ENCODE measurements around the gene AKR7A2. TPM values are rescaled to one million over a fixed set of nuclear protein-coding genes. Genes with fewer than 3 reads are reported as not detected.

AKR7A2 gene
- total RNA-seq (2014; rRNA removed; shearing (Covaris generic)) (53.6 and 60.0 TPM in 2 replicates), polyA plus RNA-seq (2016; fragmentation: Nextera tagmentation; extraction: Ambion mirVana) (18.2 and 20.8 TPM in 2 replicates)
- long read RNA-seq, transcript AKR7A2-201 (7 exons, 1,362 nt) = major isoform, 76 of 83 reads
- long read RNA-seq, partial matches to known transcripts = 1 of 83 reads
- long read RNA-seq, other reads (novel, unspliced or antisense) = 5 of 83 reads

DNA sequence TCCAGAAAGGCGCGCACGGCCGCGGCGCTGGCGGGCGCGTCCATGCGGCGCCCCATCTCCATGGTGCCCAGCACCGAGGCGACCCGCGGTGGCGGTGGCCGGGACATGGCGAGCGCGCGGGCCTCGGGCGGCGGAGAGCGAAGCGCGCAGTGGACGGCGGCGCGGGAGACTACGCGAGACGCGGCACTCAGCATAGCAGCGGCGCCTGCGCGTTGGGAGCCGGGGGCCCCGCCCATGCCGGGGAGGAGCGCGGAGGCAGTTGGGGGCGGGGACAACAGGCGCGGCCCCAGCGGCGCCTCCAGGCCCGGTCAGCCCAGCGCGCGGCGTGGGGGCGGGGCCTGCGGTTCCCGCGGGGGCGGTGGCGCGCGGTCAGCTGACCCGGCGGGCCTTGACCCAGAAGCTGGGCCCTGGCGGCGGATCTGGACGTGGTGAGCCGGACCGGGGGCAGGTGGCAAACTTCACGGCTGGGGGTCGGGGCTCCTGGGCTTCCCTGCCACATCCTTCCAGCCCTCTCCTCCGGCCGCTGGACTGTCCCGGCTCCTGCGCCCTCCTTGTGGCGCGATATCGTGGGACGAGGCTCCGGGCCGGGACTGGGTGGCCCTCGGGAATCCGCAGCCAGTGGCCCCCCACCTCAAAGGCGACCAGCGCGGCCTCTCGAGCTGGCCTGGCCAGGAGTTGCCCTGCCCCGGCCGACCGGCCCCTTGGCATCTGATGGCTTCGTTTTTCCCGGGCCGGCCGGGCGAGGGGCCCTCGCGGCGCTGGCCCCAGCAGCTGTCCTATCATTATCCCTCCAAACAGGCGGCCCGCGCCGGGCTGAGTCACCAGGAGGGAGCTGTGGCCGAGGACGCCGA is at the start of gene AKR7A2, which contains the start of gene SLC66A1:
AKR7A2 (minus strand) TSS at position 214 of the 851 bp plus-strand sequence; CDS start at position 194, 20 bp downstream.
SLC66A1 (plus strand) TSS at position 396 of the 851 bp plus-strand sequence. CDS start 5,352 bp downstream, outside the sequence.
- TF ChIP-seq STAT1 (IDR thresholded peaks at IDR 0.05; ENCODE audit: unreplicated experiment) (no peak), POLR2AphosphoS5 (IDR thresholded peaks at IDR 0.05; ENCODE audit: low read depth) (peak; percentile 80)
- ATAC-seq (peak; percentile 87), DNase-seq (ENCODE audit: low spot score) (peak; percentile 95)
- H3K4me1 Mint-ChIP-seq = peaks cover 19% of the 10 kb centered on the region
- 0 out of 2 replicates have a peak, but pooled peaks cover 8% of the 10 kb centered on the region for H3K4me1 ChIP-seq (ENCODE audit: insufficient read depth)
- no peaks in the 10 kb centered on the region for H3K36me3 ChIP-seq (ENCODE audit: insufficient read depth)
- H3F3A ChIP-seq (replicated peaks; ENCODE audit: low read depth) = no peaks in the 10 kb centered on the region
- H3K9me3 Mint-ChIP-seq = no peaks in the 10 kb centered on the region
- no peaks in the 10 kb centered on the region; the same call in 1 of the 2 replicates for H3K79me2 ChIP-seq (replicated peaks; ENCODE audit: insufficient read depth)
- peak within 1 kb of the TSS; percentile 84 for H3K4me3 Mint-ChIP-seq
- H3K27ac Mint-ChIP-seq = no peak within 1 kb of the TSS
- H3K27me3 Mint-ChIP-seq (ENCODE audit: insufficient read depth, low read depth, poor library complexity) = peaks cover 5% of the 10 kb centered on the region
- H3K27me3 ChIP-seq (ENCODE audit: insufficient read depth) = peaks cover 10% of the 10 kb centered on the region
- H3K4me3 ChIP-seq = peak within 1 kb of the TSS; percentile 92
- H4K20me1 ChIP-seq (replicated peaks; ENCODE audit: insufficient read depth) = 0 out of 2 replicates have a peak, but pooled peaks cover 3% of the 10 kb centered on the region
- H3K4me2 ChIP-seq = peak within 1 kb of the TSS; percentile 96
- no peak within 1 kb of the TSS for H3K27ac ChIP-seq (ENCODE audit: low read depth)
- no peaks in the 10 kb centered on the region for H3K9me2 ChIP-seq (ENCODE audit: insufficient read depth)
- H3K36me3 Mint-ChIP-seq (ENCODE audit: low read depth) = peaks cover 12% of the 10 kb centered on the region
- peak within 1 kb of the TSS; percentile 76 for H2AFZ ChIP-seq

DNA sequence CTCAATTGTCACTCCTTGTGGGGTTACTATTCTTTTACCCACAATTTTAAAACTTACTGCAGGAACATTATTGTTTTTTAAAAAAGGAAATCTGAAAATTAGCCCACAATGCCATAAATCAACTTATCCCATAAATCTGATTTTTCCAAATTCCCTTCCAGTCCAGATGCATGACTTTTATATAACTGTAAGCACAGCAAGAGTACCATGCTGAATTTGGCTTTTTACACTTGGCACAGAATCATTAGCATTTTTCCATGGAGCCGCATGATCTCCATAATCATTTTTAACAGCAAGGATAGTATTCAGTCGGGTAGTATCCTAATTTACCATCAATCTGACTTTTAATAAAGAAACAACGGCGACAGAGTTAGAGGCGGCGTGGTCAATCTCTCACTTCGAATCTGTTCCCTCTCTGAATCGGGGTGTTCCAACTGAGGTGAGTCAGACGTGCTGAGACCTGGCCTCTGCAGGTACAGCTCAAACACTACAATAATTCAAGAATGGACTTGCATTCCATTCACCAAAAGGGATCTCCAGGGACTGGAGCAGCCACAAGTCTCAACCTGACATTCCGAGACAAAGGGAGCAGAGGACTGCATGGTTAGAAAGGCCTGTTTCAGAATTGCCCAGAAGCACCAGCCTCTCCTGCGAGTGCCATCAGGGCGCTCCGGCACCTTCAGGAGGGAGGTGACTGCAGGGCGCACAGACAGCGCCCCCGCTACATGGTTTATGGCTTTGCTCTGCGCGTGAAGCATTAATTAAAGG is 49.1 kb upstream of the AKR7A2 start:
- peaks cover 9% of the 10 kb centered on the region for H3K27me3 Mint-ChIP-seq (ENCODE audit: insufficient read depth, low read depth, poor library complexity)
- no peak for TF ChIP-seq EZH2phosphoT487 (IDR thresholded peaks at IDR 0.05; ENCODE audit: unreplicated experiment)
- TF ChIP-seq ZNF114 (CRISPR knock-in tag; IDR thresholded peaks at IDR 0.05) = no peak
- TF ChIP-seq STAT1 (IDR thresholded peaks at IDR 0.05; ENCODE audit: unreplicated experiment) = no peak
- no peak for TF ChIP-seq NANOG (IDR thresholded peaks at IDR 0.05; ENCODE audit: borderline replicate concordance)
- no peak for TF ChIP-seq ZNF331 (CRISPR knock-in tag; IDR thresholded peaks at IDR 0.05; ENCODE audit: low read depth)
- TF ChIP-seq CREB1 (CRISPR knock-in tag; IDR thresholded peaks at IDR 0.05; ENCODE audit: low read depth) = no peak
- TF ChIP-seq, protein P1, sequence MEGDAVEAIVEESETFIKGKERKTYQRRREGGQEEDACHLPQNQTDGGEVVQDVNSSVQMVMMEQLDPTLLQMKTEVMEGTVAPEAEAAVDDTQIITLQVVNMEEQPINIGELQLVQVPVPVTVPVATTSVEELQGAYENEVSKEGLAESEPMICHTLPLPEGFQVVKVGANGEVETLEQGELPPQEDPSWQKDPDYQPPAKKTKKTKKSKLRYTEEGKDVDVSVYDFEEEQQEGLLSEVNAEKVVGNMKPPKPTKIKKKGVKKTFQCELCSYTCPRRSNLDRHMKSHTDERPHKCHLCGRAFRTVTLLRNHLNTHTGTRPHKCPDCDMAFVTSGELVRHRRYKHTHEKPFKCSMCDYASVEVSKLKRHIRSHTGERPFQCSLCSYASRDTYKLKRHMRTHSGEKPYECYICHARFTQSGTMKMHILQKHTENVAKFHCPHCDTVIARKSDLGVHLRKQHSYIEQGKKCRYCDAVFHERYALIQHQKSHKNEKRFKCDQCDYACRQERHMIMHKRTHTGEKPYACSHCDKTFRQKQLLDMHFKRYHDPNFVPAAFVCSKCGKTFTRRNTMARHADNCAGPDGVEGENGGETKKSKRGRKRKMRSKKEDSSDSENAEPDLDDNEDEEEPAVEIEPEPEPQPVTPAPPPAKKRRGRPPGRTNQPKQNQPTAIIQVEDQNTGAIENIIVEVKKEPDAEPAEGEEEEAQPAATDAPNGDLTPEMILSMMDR (conservative IDR thresholded peaks at IDR 0.05; ENCODE audit: low read depth in 2 of 2) = peak in 1 of 2 experiments; percentile 3; a peak in 1 of 4 replicates
- TF ChIP-seq, protein P2, sequence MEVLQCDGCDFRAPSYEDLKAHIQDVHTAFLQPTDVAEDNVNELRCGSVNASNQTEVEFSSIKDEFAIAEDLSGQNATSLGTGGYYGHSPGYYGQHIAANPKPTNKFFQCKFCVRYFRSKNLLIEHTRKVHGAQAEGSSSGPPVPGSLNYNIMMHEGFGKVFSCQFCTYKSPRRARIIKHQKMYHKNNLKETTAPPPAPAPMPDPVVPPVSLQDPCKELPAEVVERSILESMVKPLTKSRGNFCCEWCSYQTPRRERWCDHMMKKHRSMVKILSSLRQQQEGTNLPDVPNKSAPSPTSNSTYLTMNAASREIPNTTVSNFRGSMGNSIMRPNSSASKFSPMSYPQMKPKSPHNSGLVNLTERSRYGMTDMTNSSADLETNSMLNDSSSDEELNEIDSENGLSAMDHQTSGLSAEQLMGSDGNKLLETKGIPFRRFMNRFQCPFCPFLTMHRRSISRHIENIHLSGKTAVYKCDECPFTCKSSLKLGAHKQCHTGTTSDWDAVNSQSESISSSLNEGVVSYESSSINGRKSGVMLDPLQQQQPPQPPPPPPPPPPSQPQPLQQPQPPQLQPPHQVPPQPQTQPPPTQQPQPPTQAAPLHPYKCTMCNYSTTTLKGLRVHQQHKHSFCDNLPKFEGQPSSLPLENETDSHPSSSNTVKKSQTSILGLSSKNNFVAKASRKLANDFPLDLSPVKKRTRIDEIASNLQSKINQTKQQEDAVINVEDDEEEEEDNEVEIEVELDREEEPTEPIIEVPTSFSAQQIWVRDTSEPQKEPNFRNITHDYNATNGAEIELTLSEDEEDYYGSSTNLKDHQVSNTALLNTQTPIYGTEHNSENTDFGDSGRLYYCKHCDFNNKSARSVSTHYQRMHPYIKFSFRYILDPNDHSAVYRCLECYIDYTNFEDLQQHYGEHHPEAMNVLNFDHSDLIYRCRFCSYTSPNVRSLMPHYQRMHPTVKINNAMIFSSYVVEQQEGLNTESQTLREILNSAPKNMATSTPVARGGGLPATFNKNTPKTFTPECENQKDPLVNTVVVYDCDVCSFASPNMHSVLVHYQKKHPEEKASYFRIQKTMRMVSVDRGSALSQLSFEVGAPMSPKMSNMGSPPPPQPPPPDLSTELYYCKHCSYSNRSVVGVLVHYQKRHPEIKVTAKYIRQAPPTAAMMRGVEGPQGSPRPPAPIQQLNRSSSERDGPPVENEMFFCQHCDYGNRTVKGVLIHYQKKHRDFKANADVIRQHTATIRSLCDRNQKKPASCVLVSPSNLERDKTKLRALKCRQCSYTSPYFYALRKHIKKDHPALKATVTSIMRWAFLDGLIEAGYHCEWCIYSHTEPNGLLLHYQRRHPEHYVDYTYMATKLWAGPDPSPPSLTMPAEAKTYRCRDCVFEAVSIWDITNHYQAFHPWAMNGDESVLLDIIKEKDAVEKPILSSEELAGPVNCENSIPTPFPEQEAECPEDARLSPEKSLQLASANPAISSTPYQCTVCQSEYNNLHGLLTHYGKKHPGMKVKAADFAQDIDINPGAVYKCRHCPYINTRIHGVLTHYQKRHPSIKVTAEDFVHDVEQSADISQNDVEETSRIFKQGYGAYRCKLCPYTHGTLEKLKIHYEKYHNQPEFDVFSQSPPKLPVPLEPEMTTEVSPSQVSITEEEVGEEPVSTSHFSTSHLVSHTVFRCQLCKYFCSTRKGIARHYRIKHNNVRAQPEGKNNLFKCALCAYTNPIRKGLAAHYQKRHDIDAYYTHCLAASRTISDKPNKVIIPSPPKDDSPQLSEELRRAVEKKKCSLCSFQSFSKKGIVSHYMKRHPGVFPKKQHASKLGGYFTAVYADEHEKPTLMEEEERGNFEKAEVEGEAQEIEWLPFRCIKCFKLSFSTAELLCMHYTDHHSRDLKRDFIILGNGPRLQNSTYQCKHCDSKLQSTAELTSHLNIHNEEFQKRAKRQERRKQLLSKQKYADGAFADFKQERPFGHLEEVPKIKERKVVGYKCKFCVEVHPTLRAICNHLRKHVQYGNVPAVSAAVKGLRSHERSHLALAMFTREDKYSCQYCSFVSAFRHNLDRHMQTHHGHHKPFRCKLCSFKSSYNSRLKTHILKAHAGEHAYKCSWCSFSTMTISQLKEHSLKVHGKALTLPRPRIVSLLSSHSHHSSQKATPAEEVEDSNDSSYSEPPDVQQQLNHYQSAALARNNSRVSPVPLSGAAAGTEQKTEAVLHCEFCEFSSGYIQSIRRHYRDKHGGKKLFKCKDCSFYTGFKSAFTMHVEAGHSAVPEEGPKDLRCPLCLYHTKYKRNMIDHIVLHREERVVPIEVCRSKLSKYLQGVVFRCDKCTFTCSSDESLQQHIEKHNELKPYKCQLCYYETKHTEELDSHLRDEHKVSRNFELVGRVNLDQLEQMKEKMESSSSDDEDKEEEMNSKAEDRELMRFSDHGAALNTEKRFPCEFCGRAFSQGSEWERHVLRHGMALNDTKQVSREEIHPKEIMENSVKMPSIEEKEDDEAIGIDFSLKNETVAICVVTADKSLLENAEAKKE (CRISPR knock-in tag; IDR thresholded peaks at IDR 0.05) = no peak
- H3K9me3 Mint-ChIP-seq = no peaks in the 10 kb centered on the region
- Histone ChIP-seq H3K27me3 (ENCODE audit: insufficient read depth) (no peaks in the 10 kb centered on the region), H3K4me2 (no peak overlapping the region), H3K4me3 (no peak overlapping the region), H3K27ac (ENCODE audit: low read depth) (0 out of 2 replicates have a peak overlapping the region, but pooled peaks have one; percentile 39), H3F3A (replicated peaks; ENCODE audit: low read depth) (0 out of 2 replicates have a peak, but pooled peaks cover 2% of the 10 kb centered on the region), H3K9me2 (ENCODE audit: insufficient read depth) (no peaks in the 10 kb centered on the region), H4K20me1 (replicated peaks; ENCODE audit: insufficient read depth) (peaks cover 42% of the 10 kb centered on the region), H2AFZ (no peak overlapping the region), H3K79me2 (replicated peaks; ENCODE audit: insufficient read depth) (peaks cover 77% of the 10 kb centered on the region), H3K4me1 (ENCODE audit: insufficient read depth) (no peaks in the 10 kb centered on the region), H3K36me3 (ENCODE audit: insufficient read depth) (no peaks in the 10 kb centered on the region)
- peaks cover 20% of the 10 kb centered on the region for H3K4me1 Mint-ChIP-seq
- no peak overlapping the region for H3K4me3 Mint-ChIP-seq
- DNase-seq (ENCODE audit: low spot score) = no peak
- H3K27ac Mint-ChIP-seq = peak overlapping the region; percentile 60; the same call in 1 of the 2 replicates
- peaks cover 23% of the 10 kb centered on the region for H3K36me3 Mint-ChIP-seq (ENCODE audit: low read depth)
- peak; percentile 47 for ATAC-seq
